AG04450 (cell line): ENCODE data around the gene LAMTOR1. TPM values are rescaled to one million over a fixed set of nuclear protein-coding genes. Genes with fewer than 3 reads are reported as not detected.
"Not testable (repeated sequence)": the region's sequence is repeated elsewhere in the genome, so short reads cannot be mapped to it uniquely, and the experiment has no call there.

Experiments used
- CTCF ChIA-PET: fragments of 300-600, 350-600 bp; formaldehyde crosslinking; extraction: SDS; loops from one replicate; lab custom pipeline; 2022; ENCODE audit warnings: antibody characterized with exemption, inconsistent platforms; lab: Charles Lee
- POLR2A ChIA-PET: fragments of 350-600 bp; formaldehyde crosslinking; extraction: SDS; loops from one replicate; lab custom pipeline; 2021; ENCODE audit warnings: antibody characterized with exemption, inconsistent platforms; lab: Yijun Ruan, JAX
- DNase-seq: peaks from one replicate; pipeline ENCODE4 v3.0.0-alpha.2; 2011; ENCODE audit warnings: low read depth, low spot score
- H3K27ac ChIP-seq: one replicate; pipeline ENCODE4 v1.5.1; 2012; ENCODE audit warnings: low read depth, low read length, control low read depth
- H3K27me3 ChIP-seq: one replicate; pipeline ENCODE4 v1.6.0; 2012; ENCODE audit warnings: low read length; ENCODE audit not compliant: control insufficient read depth, insufficient read depth
- H3K4me3 ChIP-seq: 2 replicates; pipeline ENCODE4 v1.5.1; 2011; ENCODE audit warnings: mild to moderate bottlenecking, low read depth, low read length, control low read depth
- H3K9me3 ChIP-seq: 2 replicates; pipeline ENCODE4 v1.5.1; 2012; ENCODE audit warnings: low read length; ENCODE audit not compliant: control insufficient read depth, insufficient read depth
- polyA minus RNA-seq: library from RNA; depleted of rRNA, polyadenylated mRNA; stranded (reverse); fragments of >200 nt; gene quantifications from 2 replicates; pipeline ENCODE4 v1.2.3, GENCODE V29; 2011; rRNA and poly(A)+ RNA removed
- polyA plus RNA-seq: library from polyadenylated mRNA; depleted of rRNA; stranded (reverse); fragments of >200 nt; gene quantifications from 2 replicates; pipeline ENCODE4 v1.2.3, GENCODE V29; 2011; rRNA removed
- TF ChIP-seq, protein P1 (sequence below): IDR thresholded peaks from 2 replicates; pipeline ENCODE4 v1.5.1; 2011; ENCODE audit warnings: low read depth, low read length, control low read depth, inconsistent platforms

LAMTOR1 gene
- polyA plus RNA-seq = 89.1 and 120 TPM in 2 replicates
- 124 and 197 TPM in 2 replicates for polyA minus RNA-seq

DNA sequence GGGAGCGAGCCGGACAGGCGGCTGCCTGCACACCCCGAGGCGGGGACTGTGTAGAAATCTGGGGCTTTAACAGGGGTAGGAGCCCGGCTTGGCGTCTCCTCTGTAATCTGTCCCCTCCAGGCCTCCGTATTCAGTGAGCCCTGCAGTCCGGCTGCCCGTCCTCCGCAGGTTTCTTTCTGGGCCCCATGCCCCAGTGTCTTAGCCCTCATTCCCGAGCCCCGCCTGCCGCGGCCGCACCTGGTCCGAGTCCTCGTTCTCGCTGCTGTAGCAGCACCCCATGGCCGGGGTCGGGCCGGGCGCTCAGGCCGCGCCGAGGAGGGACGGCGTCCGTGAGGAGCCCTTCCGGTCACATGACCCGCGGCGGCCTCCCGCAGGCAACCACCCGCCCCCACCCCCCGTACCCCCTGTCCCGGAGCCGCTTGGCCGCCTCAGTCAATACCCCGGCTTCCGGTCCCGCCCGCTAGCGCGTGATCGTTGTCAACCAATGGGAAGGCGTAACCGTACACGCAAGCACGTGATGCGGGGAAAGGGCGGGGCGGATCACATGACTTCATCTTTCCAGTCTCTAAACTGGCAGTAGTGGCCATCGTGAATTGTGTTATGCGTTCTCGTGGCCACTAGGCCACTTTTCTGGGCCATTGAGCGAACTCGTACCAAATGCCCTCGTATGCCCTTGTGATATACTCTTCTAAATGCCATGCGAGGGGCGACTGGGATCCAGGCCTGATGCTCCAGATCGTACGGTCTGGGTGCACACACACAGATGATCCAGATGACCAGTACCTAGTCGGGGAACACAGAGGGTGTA lies at the start of gene LAMTOR1:
Gene LAMTOR1 (minus strand): TSS at position 352 of the 808 bp plus-strand sequence. CDS start 73 bp downstream, at position 279.
- Histone ChIP-seq H3K9me3 (no peaks in the 10 kb centered on the region; the same call in none of the 2 replicates), H3K27ac (peak within 1 kb of the TSS; percentile 90), H3K4me3 (peak within 1 kb of the TSS; percentile 82), H3K27me3 (no peaks in the 10 kb centered on the region)
- ChIA-PET CTCF (interaction anchor here (0.6 to 6.1 kb wide), 3 partner anchors 47 to 80 kb away, joined by 5 to 52 read pairs (median 15); no protein-coding TSS in a partner anchor), POLR2A (interaction anchor here (0.9 to 1.1 kb wide), 2 partner anchors 9 to 16 kb away, joined by 3 to 7 read pairs; partner anchors contain the start of gene ANAPC15)
- DNase-seq = peak; percentile 98
- TF ChIP-seq, protein P1, sequence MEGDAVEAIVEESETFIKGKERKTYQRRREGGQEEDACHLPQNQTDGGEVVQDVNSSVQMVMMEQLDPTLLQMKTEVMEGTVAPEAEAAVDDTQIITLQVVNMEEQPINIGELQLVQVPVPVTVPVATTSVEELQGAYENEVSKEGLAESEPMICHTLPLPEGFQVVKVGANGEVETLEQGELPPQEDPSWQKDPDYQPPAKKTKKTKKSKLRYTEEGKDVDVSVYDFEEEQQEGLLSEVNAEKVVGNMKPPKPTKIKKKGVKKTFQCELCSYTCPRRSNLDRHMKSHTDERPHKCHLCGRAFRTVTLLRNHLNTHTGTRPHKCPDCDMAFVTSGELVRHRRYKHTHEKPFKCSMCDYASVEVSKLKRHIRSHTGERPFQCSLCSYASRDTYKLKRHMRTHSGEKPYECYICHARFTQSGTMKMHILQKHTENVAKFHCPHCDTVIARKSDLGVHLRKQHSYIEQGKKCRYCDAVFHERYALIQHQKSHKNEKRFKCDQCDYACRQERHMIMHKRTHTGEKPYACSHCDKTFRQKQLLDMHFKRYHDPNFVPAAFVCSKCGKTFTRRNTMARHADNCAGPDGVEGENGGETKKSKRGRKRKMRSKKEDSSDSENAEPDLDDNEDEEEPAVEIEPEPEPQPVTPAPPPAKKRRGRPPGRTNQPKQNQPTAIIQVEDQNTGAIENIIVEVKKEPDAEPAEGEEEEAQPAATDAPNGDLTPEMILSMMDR = peak; percentile 46

DNA sequence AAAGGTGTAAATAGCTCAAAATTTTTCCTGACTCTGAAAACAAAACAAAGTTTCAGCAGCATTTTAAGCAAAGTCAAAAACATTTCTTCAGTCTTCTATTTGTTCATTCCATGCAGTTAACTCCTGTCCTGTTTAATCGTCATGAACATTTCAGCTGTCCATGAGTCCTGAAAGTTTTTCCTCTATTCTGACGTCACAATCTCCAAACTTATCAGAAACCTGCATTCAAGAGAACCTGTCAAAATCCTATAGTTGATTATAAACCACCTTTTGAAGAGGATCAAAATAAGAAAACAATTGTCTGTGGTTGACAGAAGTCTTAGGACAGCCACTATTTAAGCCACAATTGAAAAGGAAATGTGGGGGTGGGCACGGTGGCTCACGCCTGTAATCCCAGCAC lies 47.8 kb upstream of the LAMTOR1 start:
- Histone ChIP-seq H3K9me3 (no peaks in the 10 kb centered on the region), H3K27me3 (no peaks in the 10 kb centered on the region), H3K27ac (no peak overlapping the region), H3K4me3 (no peak overlapping the region)
- ChIA-PET CTCF (interaction anchor here (0.6 kb wide), 1 partner anchor 47 kb away, joined by 5 read pairs; no protein-coding TSS in a partner anchor), POLR2A (no interaction called here)
- no peak for DNase-seq
- TF ChIP-seq, protein P1 = no peak

DNA sequence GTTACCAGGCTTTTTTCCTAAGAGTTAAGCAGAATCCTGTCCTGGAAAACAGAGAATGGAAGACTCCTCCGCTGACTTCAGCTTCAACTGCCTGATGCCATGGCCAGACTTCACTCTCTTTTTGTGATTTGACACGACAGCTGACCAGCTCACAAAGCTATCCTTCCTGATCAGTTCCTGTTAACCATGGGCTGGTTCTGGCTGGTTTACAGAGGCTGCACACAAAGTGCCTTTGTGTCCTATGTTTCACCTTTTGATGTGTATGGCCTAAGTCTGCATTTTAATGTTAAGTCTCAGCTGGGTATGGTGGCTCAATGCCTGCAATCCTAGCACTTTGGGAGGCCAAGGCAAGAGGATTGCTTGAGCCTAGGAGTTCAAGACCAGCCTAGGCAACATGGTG lies 43.5 kb upstream of the LAMTOR1 start:
- no peak for DNase-seq
- ChIA-PET CTCF (no interaction called here), POLR2A (no interaction called here)
- Histone ChIP-seq H3K27me3 (no peaks in the 10 kb centered on the region), H3K9me3 (no peaks in the 10 kb centered on the region), H3K4me3 (no peak overlapping the region), H3K27ac (no peak overlapping the region)
- TF ChIP-seq, protein P1 = no peak

DNA sequence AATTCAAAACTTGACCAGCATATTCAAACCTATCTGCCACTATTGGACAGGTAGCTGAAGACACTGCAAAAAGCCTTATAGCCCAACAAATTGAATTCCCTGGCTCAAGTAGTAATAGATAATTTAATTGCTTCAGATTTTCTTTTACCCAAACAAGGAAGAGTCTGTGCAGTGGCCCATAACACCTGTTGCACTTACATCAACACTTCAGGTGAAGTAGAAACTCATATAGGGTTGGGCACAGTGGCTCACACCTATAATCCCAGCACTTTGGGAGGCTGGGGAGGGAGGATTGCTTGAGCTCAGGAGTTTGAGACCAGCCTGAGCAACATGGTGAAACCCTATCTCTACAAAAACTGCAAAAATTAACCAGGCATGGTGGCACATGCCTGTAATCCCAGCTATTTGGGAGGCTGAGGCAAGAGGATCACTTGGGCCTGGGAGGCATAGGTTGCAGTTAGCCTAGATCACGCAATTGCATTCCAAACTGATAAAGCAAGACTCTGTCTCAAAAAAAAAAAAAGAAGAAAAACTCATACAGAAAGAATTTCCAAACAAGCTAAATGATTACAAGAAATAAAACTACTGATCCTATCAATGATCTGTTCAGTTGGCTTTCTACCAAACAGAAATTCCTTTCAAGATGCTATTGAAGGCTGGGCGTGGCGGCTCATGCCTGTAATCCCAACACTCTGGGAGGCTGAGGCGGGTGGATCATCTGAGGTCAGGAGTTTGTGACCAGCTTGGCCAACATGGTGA lies 41.9 kb upstream of the LAMTOR1 start:
- Histone ChIP-seq H3K27ac (peak overlapping the region; percentile 89), H3K9me3 (no peaks in the 10 kb centered on the region), H3K27me3 (no peaks in the 10 kb centered on the region), H3K4me3 (no peak overlapping the region)
- CTCF ChIA-PET = interaction anchor here (0.6 to 2.8 kb wide), 23 partner anchors 8 to 286 kb away, joined by 3 to 29 read pairs (median 6); no protein-coding TSS in a partner anchor
- peak; percentile 76 for DNase-seq
- POLR2A ChIA-PET = interaction anchor here (0.6 to 1.4 kb wide), 7 partner anchors 9 to 217 kb away, joined by 3 to 12 read pairs (median 4); partner anchors contain the start of gene ANAPC15
- TF ChIP-seq, protein P1 = no peak

DNA sequence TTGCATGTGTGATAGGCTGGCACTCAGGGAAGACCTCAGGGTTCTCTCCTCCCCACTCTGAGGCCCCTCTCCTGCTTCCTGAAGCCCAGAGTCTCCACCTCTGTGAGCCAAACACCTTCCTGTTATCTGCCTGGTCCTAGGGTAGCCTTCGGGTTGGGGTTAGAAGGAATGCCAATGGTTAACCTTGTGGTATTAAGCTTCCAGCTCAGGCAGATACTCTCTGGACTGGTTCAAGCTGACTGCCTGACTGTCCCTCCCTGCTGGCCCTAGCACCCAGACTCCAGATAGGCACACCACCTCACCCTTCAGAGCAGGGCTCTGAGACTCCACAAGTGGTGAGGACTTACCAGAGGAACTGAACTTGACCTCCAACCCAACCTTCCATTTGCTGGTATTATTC lies 39.4 kb upstream of the LAMTOR1 start:
- DNase-seq, H3K27ac ChIP-seq, H3K9me3 ChIP-seq, H3K27me3 ChIP-seq, H3K4me3 ChIP-seq, POLR2A ChIA-PET: not testable (repeated sequence)
- CTCF ChIA-PET = interaction anchor here (1.9 to 2.8 kb wide), 2 partner anchors 34 to 103 kb away, joined by 8 to 11 read pairs; no protein-coding TSS in a partner anchor

DNA sequence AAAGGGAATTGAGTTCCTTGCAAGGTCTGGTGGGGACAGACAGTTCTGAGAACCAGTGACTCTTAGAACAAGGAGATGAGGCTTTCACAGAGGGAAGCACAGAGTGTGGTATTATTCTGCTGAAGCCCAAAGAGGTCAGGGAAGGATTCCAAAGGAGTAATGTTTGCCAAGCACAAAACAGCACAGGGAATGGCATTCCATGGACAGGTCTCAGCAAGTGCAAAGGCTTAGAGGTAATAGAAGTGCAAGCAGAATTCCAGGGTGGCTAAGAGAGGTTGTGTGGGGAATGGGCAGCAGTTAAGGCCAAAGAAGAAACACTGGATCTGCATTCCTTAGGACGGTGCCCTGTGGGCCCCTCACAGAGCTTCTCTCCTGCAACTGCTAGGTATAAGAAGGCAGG lies 39.0 kb upstream of the LAMTOR1 start:
- H3K27me3 ChIP-seq, DNase-seq, H3K9me3 ChIP-seq, H3K27ac ChIP-seq, H3K4me3 ChIP-seq: not testable (repeated sequence)
- POLR2A ChIA-PET = interaction anchor here (1.1 kb wide), 1 partner anchor 30 kb away, joined by 3 read pairs; the partner anchor contains the start of gene ANAPC15
- CTCF ChIA-PET = interaction anchor here (1.6 to 2.8 kb wide), 3 partner anchors 33 to 289 kb away, joined by 4 to 8 read pairs (median 8); no protein-coding TSS in a partner anchor
